Choroid plexus epithelial cell (primary cell): ENCODE data around the gene WAPL.

ENCODE experiments used
- DNase-seq: peaks from one replicate; pipeline ENCODE4 v3.0.0-alpha.2; 2010; ENCODE audit warnings: low read depth
- H3K4me3 ChIP-seq: 2 replicates; pipeline ENCODE4 v1.5.1; 2011; ENCODE audit warnings: low read depth, mild to moderate bottlenecking, control low read depth, low read length, moderate library complexity
- CTCF ChIP-seq: conservative IDR thresholded peaks from 2 replicates; pipeline ENCODE4 v1.5.1; 2011; ENCODE audit warnings: low read depth, mild to moderate bottlenecking, control low read depth, inconsistent platforms, low read length, moderate library complexity

WAPL gene

DNA sequence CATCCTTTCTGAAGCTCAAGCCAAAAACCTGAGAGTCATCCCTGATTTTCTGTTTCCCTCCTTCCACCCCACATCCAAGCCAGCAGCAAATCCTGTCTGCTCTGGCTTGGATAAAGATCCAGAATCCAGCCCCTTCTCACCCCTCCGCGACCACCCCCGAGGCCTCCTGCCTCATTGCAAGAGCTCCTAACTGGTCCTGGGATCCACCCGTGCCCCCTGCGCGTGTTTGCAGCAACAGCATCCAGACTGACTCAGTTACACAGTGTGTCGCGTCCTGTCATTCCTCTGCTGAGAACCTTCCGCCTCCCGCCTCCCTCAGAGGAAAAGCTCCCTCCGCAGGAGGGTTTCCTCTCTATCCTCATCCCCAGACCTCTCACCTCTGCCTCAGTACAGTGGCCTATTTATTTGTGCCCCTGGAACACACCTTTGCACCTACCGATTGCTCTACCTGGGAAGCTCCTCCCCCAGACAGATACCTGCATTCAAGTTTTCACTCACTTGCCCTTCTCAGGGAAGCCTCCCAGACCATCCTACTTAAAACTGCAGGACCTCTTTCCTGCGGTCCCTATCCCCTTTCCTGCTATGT is 133.4 kb downstream of the WAPL start:
- no peak for DNase-seq
- TF ChIP-seq CTCF = no peak
- no peak overlapping the region for H3K4me3 ChIP-seq

DNA sequence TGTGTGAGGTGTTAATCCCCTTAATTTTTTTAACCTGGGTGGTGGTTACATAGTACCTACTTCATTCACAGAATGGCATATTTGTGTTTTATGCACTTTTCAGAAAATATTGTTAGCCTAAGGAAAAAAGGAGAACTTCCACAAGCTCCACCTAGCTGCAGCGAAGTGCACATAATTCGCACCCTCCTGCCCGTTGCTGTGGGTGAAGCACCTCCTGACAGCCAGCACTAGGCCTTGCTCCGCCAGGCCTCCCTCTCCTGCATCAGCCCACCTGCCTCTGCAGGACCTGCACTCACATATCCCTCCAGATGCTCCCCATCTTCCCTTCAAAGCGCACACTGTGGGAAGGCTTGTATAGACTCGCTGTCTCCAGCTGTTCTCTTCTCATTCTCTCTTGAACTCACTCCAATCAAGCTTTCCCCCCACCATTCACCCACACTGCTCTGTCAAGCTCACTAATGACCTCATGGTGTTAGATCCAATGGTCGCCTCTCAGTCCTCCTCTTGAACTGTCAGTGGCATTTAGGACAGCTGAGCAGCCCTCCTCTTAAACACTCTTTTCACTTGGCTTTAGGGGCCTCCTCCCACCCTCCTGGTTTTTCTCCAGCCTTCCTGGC is 134.3 kb downstream of the WAPL start:
- TF ChIP-seq CTCF = peak; percentile 43
- no peak for DNase-seq
- H3K4me3 ChIP-seq = no peak overlapping the region

DNA sequence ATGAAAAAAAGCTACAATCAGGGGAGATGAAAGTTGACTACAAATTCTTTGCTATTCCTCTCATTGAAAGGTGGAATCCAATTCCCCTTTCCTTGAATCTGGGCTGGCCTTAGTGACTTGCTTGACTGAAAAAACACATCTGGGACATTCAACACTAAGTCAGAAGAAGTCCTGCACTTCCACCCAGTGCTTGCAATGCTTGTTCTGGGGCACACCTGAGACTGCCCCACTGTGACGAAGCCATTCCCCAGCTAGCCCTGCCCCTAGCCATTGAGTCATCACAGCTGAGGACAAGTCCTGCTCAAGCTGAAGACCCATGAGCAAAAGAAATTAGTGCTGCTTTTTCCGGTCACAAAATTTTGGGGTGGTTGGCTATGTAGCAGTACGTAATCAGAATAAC is 135.8 kb downstream of the WAPL start:
- no peak for DNase-seq
- H3K4me3 ChIP-seq = no peak overlapping the region
- no peak for TF ChIP-seq CTCF
